Colon (tissue), 2 donors: ENCODE measurements around the gene OCEL1.

Experiments used
- FAIRE-seq: peaks from 2 replicates; lab custom pipeline; 2012; peaks lifted over from hg19 to GRCh38; lab: Jason Lieb, UNC
- donor health status: control.
- donor health status: control.

The OCEL1 gene

GRCh38 chr19:17210296-17210695 is 15.7 kb upstream of the OCEL1 start:
- FAIRE-seq = no peak

- no peak for FAIRE-seq
Measured at GRCh38 chr19:17211547-17212446, 14.2 kb upstream of the OCEL1 start.

GRCh38 chr19:17213334-17213733 is 12.7 kb upstream of the OCEL1 start:
- no peak for FAIRE-seq

- FAIRE-seq = no peak
Measured at GRCh38 chr19:17214508-17215126, 11.4 kb upstream of the OCEL1 start.

GRCh38 chr19:17215127-17215971 is 10.7 kb upstream of the OCEL1 start, which contains the start of gene USE1:
Gene USE1 (plus strand): TSS chr19:17215357. CDS start chr19:17215406, 49 bp downstream.
- FAIRE-seq = no peak

GRCh38 chr19:17216058-17216670 is 9.9 kb upstream of the OCEL1 start:
- no peak for FAIRE-seq

GRCh38 chr19:17219286-17219685 is 6.7 kb upstream of the OCEL1 start:
- FAIRE-seq = no peak

GRCh38 chr19:17220207-17220758 is 5.7 kb upstream of the OCEL1 start:
- FAIRE-seq = no peak

- FAIRE-seq = no peak
Measured at GRCh38 chr19:17225053-17225452, 973 bp upstream of the OCEL1 start.

GRCh38 chr19:17227798-17228367 is 1.9 kb downstream of the OCEL1 start:
- no peak for FAIRE-seq

GRCh38 chr19:17229890-17230289 is 3.9 kb downstream of the OCEL1 start:
- FAIRE-seq = no peak

GRCh38 chr19:17232258-17232657 is 6.2 kb downstream of the OCEL1 start:
- FAIRE-seq = no peak

- no peak for FAIRE-seq
Measured at GRCh38 chr19:17234911-17235299, 8.9 kb downstream of the OCEL1 start.

- FAIRE-seq = no peak
Measured at GRCh38 chr19:17235300-17235970, 9.4 kb downstream of the OCEL1 start.

GRCh38 chr19:17235971-17236777 is 10.1 kb downstream of the OCEL1 start:
- FAIRE-seq = no peak

- no peak for FAIRE-seq
Measured at GRCh38 chr19:17236811-17237543, 11.0 kb downstream of the OCEL1 start.

GRCh38 chr19:17237747-17238706 is 12.0 kb downstream of the OCEL1 start:
- FAIRE-seq = no peak
